ENCODE results near the gene CLDN9. TPM values are rescaled to one million over a fixed set of nuclear protein-coding genes. Genes with fewer than 3 reads are reported as not detected.

The CLDN9 gene
- total RNA-seq, 1 experiment from 2014 or later: 1.3 TPM

DNA sequence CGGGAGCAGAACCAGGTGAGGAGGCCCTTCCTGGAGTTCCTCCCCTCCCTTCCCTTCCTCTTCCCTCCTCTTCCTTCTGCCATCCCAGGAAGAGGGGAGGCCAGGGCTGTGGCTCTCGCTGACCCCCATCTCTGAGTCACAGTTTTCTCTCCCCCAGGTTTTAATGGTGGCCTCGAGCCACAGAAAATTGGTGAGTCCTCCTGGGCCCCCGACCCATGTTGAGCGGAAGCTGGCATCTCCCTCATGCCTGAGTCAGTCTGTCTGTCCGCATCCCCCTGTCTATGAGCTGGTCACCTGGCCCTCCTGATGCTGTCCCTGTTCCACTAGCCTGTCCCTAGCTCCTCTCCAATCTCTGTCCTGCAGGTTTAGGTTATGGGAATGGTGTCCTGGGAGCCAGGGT lies 12.8 kb upstream of the CLDN9 start:
- no peak overlapping the region for H2AFZ ChIP-seq (ENCODE audit: low read length)
- H2AK5ac ChIP-seq (ENCODE audit: insufficient read length, low read length): no peak overlapping the region
- no peaks in the 10 kb centered on the region for H3K9me3 ChIP-seq (ENCODE audit: control insufficient read depth, low read depth, low read length)
- H3K27me3 ChIP-seq (ENCODE audit: insufficient read depth, low read length): no peaks in the 10 kb centered on the region
- no peak overlapping the region for H3K4ac ChIP-seq (ENCODE audit: low read depth, low read length)
- no peak overlapping the region for H4K5ac ChIP-seq (ENCODE audit: insufficient read length, low read depth, low read length)
- no peak overlapping the region for H3K27ac ChIP-seq (ENCODE audit: insufficient read length, low read depth, low read length)
- H3K4me1 ChIP-seq (ENCODE audit: insufficient read depth, low read length): no peaks in the 10 kb centered on the region
- H3K23me2 ChIP-seq (ENCODE audit: insufficient read length, low read depth, low read length, poor library complexity, severe bottlenecking): no peaks in the 10 kb centered on the region
- peaks cover 2% of the 10 kb centered on the region for H4K20me1 ChIP-seq (ENCODE audit: control insufficient read depth, insufficient read depth, insufficient read length)
- H3K56ac ChIP-seq (ENCODE audit: insufficient read length, low read depth, low read length): no peak overlapping the region
- H4K91ac ChIP-seq (ENCODE audit: insufficient read length, low read depth, low read length): no peak overlapping the region
- Mint-ChIP-seq H3K27ac (no peak overlapping the region; a peak in 2 of 7 replicates), H3K36me3 (ENCODE audit: insufficient read depth in 1 of 3, low read depth in 3 of 3) (peaks cover 0 to 7% (median 0%) of the 10 kb centered on the region in 3 experiments; a peak in 3 of 7 replicates), H3K4me3 (no peak overlapping the region; a peak in 1 of 5 replicates), H3K9me3 (no peaks in the 10 kb centered on the region), H3K27me3 (ENCODE audit: low read depth) (no peaks in the 10 kb centered on the region; the same call in none of the 2 replicates), H3K4me1 (peaks cover 6 to 30% of the 10 kb centered on the region in 2 experiments)
- H3K14ac ChIP-seq (ENCODE audit: insufficient read depth, low read length): no peak overlapping the region
- H3K79me1 ChIP-seq (ENCODE audit: insufficient read depth, low read depth, low read length, poor library complexity, severe bottlenecking): no peaks in the 10 kb centered on the region
- TF ChIP-seq CTCF (conservative IDR thresholded peaks at IDR 0.05): no peak
- no peak overlapping the region for H3K9ac ChIP-seq (ENCODE audit: extremely low read depth, insufficient read length, low read length)
- no peak overlapping the region for H3K23ac ChIP-seq (ENCODE audit: insufficient read length, low read depth, low read length)
- H2BK20ac ChIP-seq (ENCODE audit: low read depth, low read length, poor library complexity, severe bottlenecking): no peak overlapping the region
- no CpG with 5 or more reads among the region's 6 CpGs for WGBS (ENCODE audit: extremely low coverage, insufficient read length, low lambda C conversion rate)
- no peak for DNase-seq
- no peak overlapping the region for H3K18ac ChIP-seq (ENCODE audit: insufficient read length, low read depth, low read length)
- H3K79me2 ChIP-seq (ENCODE audit: insufficient read depth, low read length): no peaks in the 10 kb centered on the region
- no peak overlapping the region for H2BK120ac ChIP-seq (ENCODE audit: low read depth, low read length, poor library complexity, severe bottlenecking)
- no peak overlapping the region for H2BK12ac ChIP-seq (ENCODE audit: insufficient read length, low read depth, low read length)
- no peak overlapping the region for H3T11ph ChIP-seq (ENCODE audit: low read length)
- no peak overlapping the region for H4K8ac ChIP-seq (replicated peaks; ENCODE audit: insufficient read length, low read depth, low read length)
- H3K4me2 ChIP-seq (ENCODE audit: insufficient read depth, insufficient read length, low read length): no peak overlapping the region
- H2BK15ac ChIP-seq (ENCODE audit: low read depth, low read length): no peak overlapping the region
- no peak overlapping the region for H2BK5ac ChIP-seq (ENCODE audit: insufficient read length, low read length)
